Sciatic nerve (tissue), 2 donors: ENCODE data around the gene CSRP1. TPM values are rescaled to one million over a fixed set of nuclear protein-coding genes. Genes with fewer than 3 reads are reported as not detected.

ENCODE experiments used
- ATAC-seq: fragments of 200-7000 bp; cut with Tn5 transposase; one replicate; pipeline ENCODE4 v1.9.1; 2020; ENCODE audit warnings: mild to moderate bottlenecking, moderate library complexity
- DNase-seq: peaks from one replicate; pipeline ENCODE4 v3.0.0-alpha.2; 2020; ENCODE audit warnings: low spot score
- intact Hi-C: fragments of 100-400 bp; cut with DNase I; formaldehyde crosslinking; loops from one replicate; pipeline ENCODE4 v1.14.2; 2022
- total RNA-seq: library from RNA; stranded (reverse); fragmentation: NEBNext Ultra II Directional; extraction: Animal tissue kit (Norgen Biotek cat#: 25700); gene quantifications from one replicate; pipeline ENCODE4 v1.2.1, GENCODE V29; 2021
- donor health status: DM: no; HTN: no; CAD: no.
- donor health status: DM: no; HTN: no; CAD: no.

CSRP1 gene
- total RNA-seq, 1 donor from 2014 or later: 768 TPM

GRCh38 chr1:201516511-201517127, 9.7 kb upstream of the CSRP1 start:
- DNase-seq (no peak), ATAC-seq (no peak)
- intact Hi-C loops: loop anchor here (10.0 kb wide), 1 partner anchor 262 kb away; no protein-coding TSS in a partner anchor

- no peak for ATAC-seq
- intact Hi-C loops: loop anchor here (10.0 kb wide), 1 partner anchor 261 kb away; no protein-coding TSS in a partner anchor
- DNase-seq: no peak
These were observed 9.0 kb upstream of the CSRP1 start for GRCh38 chr1:201515895-201516294.

GRCh38 chr1:201515062-201515750, 8.3 kb upstream of the CSRP1 start:
- DNase-seq: no peak
- intact Hi-C loops: loop anchor here (10.0 kb wide), 1 partner anchor 260 kb away; no protein-coding TSS in a partner anchor
- no peak for ATAC-seq

- ATAC-seq: no peak
- no peak for DNase-seq
- intact Hi-C loops: loop anchor here (10.0 kb wide), 1 partner anchor 260 kb away; no protein-coding TSS in a partner anchor
These were observed 7.5 kb upstream of the CSRP1 start for GRCh38 chr1:201514466-201514865.

- ATAC-seq (no peak), DNase-seq (no peak)
- intact Hi-C loops: loop anchor here (2.0 to 10.0 kb wide), 2 partner anchors 31 to 259 kb away; no protein-coding TSS in a partner anchor
These were observed 6.7 kb upstream of the CSRP1 start for GRCh38 chr1:201513498-201514243.

- ATAC-seq (peak; percentile 82), DNase-seq (peak; percentile 75)
- intact Hi-C loops: loop anchor here (2.0 to 10.0 kb wide), 2 partner anchors 29 to 257 kb away; no protein-coding TSS in a partner anchor
These were observed 5.1 kb upstream of the CSRP1 start for GRCh38 chr1:201511941-201512539.

- intact Hi-C loops: loop anchor here (10.0 kb wide), 1 partner anchor 257 kb away; no protein-coding TSS in a partner anchor
- ATAC-seq (no peak), DNase-seq (no peak)
These were observed 4.5 kb upstream of the CSRP1 start for GRCh38 chr1:201511396-201511940.

- DNase-seq: no peak
- intact Hi-C loops: loop anchor here (10.0 kb wide), 1 partner anchor 256 kb away; no protein-coding TSS in a partner anchor
- ATAC-seq: no peak
These were observed 3.8 kb upstream of the CSRP1 start for GRCh38 chr1:201510734-201511133.

- no peak for DNase-seq
- intact Hi-C loops: loop anchor here (10.0 kb wide), 2 partner anchors 65 to 255 kb away; no protein-coding TSS in a partner anchor
- ATAC-seq: no peak
These were observed 2.9 kb upstream of the CSRP1 start for GRCh38 chr1:201509601-201510374.

GRCh38 chr1:201508809-201509208, 1.9 kb upstream of the CSRP1 start:
- no peak for ATAC-seq
- intact Hi-C loops: loop anchor here (10.0 kb wide), 1 partner anchor 64 kb away; no protein-coding TSS in a partner anchor
- no peak for DNase-seq

- no peak for ATAC-seq
These were observed 395 bp upstream of the CSRP1 start for GRCh38 chr1:201507360-201507675.

GRCh38 chr1:201506092-201506491, 831 bp downstream of the CSRP1 start:
- intact Hi-C loops: loop anchor here (10.0 kb wide), 1 partner anchor 61 kb away; no protein-coding TSS in a partner anchor
- DNase-seq: no peak
- ATAC-seq: peak; percentile 28

More at GRCh38 chr1:201507360-201507675, 395 bp upstream of the CSRP1 start:
- intact Hi-C loops: loop anchor here (10.0 kb wide), 1 partner anchor 63 kb away; no protein-coding TSS in a partner anchor
- DNase-seq: no peak

GRCh38 chr1:201505503-201505890, 1.4 kb downstream of the CSRP1 start:
- intact Hi-C loops: loop anchor here (10.0 kb wide), 1 partner anchor 61 kb away; no protein-coding TSS in a partner anchor
- ATAC-seq (peak; percentile 16), DNase-seq (no peak)

GRCh38 chr1:201504799-201505502, 2.0 kb downstream of the CSRP1 start:
- intact Hi-C loops: loop anchor here (10.0 kb wide), 1 partner anchor 60 kb away; no protein-coding TSS in a partner anchor
- ATAC-seq: no peak
- no peak for DNase-seq

- intact Hi-C loops: loop anchor here (10.0 kb wide), 1 partner anchor 59 kb away; no protein-coding TSS in a partner anchor
- DNase-seq: no peak
- ATAC-seq: no peak
These were observed 2.7 kb downstream of the CSRP1 start for GRCh38 chr1:201504179-201504631.

GRCh38 chr1:201503397-201504176, 3.3 kb downstream of the CSRP1 start:
- DNase-seq: no peak
- intact Hi-C loops: loop anchor here (10.0 kb wide), 1 partner anchor 59 kb away; no protein-coding TSS in a partner anchor
- ATAC-seq: peak; percentile 15
